Hepatic stellate cell (primary cell): ENCODE results near the gene CAMK2N2.

ENCODE experiments used
- DNase-seq: peaks from one replicate; pipeline ENCODE4 v3.0.0; 2011; ENCODE audit warnings: low spot score

Gene CAMK2N2

DNA sequence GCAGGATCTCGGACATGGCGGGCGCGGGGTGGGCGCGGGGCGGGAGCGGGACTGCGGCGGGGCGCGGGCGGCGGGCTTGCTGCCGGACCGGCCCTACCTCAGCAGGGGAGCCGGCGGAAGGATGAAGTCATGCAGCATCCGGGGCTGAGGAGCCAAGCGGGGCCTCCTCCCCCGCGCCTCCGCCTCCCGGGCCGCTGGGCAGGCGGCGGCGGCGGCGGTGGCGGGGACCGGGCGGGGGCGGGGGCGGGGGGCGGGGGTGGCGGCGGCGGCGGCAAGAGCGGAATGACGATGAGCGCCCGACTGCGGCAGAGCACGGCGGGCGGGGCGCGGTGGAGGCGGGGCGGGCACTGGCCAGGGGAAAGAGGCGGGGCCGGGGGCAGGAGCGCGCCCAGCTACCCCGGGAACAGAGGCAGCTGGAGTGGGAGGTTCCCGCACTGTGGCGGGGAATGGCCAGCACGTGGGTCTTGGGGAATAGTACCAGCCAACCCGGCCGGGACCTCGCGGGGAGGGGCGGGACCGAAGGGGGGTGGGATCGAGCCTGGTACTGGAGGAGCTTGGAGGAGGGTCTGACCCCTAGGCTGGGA lies at the start of gene CAMK2N2:
Gene CAMK2N2 (minus strand): TSS at position 284 of the 584 bp plus-strand sequence. CDS start 268 bp downstream, at position 16.
- peak; percentile 79 for DNase-seq

- no peak for DNase-seq
Observed at GRCh38 chr3:184308744-184309143, 47.4 kb upstream of the CAMK2N2 start.

- no peak for DNase-seq
Observed at GRCh38 chr3:184307915-184308314, 46.6 kb upstream of the CAMK2N2 start.

- no peak for DNase-seq
Observed at GRCh38 chr3:184306341-184306972, 45.1 kb upstream of the CAMK2N2 start.

- no peak for DNase-seq
Observed at GRCh38 chr3:184305577-184305976, 44.2 kb upstream of the CAMK2N2 start.

DNA sequence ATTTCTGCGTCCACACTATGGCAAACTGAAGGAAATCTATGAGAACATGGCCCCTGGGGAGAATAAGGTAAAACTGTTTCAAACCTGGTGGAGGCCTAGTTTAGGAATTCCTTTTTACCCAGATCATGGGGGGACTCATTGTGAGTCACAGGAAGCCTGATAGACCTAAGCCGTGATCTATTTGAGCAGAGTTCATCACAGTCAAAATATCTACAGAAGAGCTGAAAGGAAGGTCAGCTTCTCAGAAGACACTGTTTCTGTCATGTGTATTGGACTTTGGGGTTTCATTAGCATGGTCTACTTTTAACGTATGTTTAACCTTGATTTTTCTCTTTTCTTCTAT lies 39.0 kb upstream of the CAMK2N2 start:
- no peak for DNase-seq

DNA sequence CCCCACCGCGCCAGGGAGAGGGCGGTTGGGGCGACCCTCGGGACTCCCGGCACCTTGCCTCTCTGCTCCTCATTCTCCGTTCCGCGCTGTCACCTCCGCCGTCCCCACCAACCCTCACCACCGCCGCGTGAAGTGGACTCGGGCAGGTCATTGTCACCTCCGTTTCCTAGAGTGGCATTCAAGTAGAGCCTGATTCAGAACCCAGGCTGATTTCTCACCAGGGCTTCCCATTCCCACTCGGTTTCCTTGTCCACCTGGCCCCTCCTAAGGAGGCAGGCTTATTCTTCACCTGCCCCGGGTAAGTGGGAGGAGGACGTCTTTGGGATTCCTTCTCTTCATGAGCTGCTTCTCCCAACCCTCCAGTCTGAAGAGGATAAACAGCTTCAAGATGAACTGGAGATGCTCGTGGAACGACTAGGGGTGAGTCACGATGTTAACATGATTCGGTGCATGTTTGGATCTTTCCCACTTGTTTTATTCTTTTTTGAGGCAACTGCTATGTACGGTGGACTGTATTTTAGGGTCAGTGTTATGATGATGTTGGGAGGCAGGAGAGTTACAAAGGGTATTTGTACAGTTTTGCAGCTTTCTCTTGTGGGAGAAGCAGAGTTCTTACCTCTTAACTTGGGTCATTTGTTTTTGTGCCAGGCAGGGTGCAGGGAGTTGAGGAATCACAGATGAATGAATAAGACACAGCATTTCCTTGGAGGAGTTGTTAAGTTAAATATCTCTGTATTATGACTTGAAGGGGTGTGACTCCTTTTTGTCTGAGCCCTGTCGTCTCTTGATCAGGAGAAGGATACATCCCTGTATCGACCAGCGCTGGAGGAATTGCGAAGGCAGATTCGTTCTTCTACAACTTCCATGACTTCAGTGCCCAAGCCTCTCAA lies 38.4 kb upstream of the CAMK2N2 start:
- no peak for DNase-seq

DNA sequence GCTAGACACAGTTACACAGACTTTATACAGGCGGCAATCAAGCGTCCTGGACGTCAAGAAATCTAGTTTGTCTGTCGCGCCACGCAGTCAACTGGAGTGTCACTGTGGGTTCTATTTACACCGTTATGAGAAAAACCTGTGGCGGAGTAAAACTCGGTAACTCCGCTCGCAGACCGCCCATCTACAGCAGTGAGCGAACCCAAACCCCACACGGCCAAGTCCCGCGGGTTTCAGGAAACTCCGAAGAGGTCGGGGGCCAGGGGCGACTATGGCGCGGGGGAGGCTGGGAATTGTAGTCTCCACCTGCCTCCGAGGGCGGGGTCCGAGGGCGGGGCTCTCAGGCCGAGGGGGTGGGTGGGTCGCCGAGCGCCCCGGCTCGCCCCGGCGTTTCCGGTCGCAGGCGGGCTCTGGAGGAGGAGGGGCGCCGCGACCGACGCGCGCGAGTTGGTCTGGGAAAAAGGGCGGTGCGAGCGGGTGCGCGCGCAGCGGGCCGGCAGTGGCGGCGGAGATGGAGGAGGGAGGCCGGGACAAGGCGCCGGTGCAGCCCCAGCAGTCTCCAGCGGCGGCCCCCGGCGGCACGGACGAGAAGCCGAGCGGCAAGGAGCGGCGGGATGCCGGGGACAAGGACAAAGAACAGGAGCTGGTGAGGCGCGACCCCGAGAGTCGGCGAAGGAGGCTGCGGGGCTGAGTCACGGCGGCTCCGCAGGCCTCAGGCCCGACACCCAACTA lies 37.6 kb upstream of the CAMK2N2 start, which contains the start of gene PSMD2:
Gene PSMD2 (plus strand): TSS at position 483 of the 729 bp plus-strand sequence. CDS start 26 bp downstream, at position 509.
- DNase-seq: peak; percentile 95

DNA sequence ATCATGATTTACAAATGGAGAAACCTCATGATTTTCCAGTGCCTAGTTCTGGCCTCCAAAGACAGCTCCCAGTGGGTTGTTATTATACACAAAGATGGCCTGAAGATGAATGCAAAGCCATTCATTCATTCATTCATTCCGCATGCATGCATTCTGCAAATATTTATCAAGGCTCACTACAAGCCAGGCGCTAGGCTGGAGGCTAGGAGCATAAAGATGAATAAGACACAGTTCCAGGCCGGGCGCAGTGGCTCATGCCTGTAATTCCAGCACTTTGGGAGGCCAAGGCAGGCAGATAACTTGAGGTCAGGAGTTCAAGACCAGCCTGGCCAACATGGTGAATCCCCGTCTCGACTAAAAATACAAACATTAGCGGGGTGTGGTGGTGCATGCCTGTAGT lies 35.3 kb upstream of the CAMK2N2 start:
- DNase-seq: no peak

- no peak for DNase-seq
Observed at GRCh38 chr3:184295771-184296170, 34.4 kb upstream of the CAMK2N2 start.

- DNase-seq: no peak
Observed at GRCh38 chr3:184291738-184292445, 30.5 kb upstream of the CAMK2N2 start.

DNA sequence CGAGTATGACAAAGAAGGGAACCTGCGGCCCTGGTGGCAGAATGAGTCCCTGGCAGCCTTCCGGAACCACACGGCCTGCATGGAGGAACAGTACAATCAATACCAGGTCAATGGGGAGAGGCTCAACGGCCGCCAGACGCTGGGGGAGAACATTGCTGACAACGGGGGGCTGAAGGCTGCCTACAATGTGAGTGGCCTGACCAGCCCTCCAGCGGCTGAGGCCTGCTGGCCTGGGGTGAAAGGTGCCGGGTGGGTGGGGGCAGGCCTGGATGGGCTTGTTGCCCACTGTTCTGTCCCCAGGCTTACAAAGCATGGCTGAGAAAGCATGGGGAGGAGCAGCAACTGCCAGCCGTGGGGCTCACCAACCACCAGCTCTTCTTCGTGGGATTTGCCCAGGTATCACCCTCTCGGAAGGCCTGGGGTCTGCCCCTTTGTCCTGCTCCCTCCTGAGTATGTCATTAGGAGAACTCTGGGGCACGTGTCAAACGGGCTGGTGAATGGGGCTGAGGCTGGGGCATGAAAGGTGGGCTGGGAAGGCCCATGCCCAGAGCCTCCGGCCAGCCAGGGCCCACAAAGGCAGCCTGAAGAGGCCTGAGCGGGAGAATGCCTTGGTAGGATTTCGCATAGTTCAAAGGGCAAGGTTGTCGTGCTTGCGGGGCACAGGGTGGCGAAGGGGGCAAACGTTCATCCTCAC lies 29.8 kb upstream of the CAMK2N2 start:
- no peak for DNase-seq

GRCh38 chr3:184290331-184290730 lies 29.0 kb upstream of the CAMK2N2 start:
- no peak for DNase-seq

- DNase-seq: peak; percentile 68
Observed at GRCh38 chr3:184289426-184289938, 28.1 kb upstream of the CAMK2N2 start.

DNA sequence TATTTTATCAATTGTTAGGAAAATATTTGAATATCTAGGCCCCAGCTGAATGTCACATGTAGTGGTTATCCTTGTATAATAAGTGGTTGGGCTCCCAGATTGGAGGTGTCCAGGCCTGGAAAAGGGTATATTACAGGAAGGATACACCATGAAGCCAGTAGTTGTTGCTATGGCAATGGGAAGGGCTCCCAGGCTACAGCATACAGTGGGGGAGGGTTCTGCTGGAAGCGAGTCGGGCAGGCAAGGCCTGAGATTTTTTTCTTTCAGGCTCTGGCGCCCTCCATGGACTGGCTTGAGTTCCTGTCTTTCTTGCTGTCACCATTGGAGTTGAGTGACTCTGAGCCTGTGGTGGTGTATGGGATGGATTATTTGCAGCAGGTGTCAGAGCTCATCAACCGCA lies 23.3 kb upstream of the CAMK2N2 start:
- peak; percentile 91 for DNase-seq

- DNase-seq: no peak
Observed at GRCh38 chr3:184283681-184284080, 22.3 kb upstream of the CAMK2N2 start.

GRCh38 chr3:184282941-184283340 lies 21.6 kb upstream of the CAMK2N2 start:
- DNase-seq: no peak

GRCh38 chr3:184277366-184277765 lies 16.0 kb upstream of the CAMK2N2 start:
- DNase-seq: no peak

DNA sequence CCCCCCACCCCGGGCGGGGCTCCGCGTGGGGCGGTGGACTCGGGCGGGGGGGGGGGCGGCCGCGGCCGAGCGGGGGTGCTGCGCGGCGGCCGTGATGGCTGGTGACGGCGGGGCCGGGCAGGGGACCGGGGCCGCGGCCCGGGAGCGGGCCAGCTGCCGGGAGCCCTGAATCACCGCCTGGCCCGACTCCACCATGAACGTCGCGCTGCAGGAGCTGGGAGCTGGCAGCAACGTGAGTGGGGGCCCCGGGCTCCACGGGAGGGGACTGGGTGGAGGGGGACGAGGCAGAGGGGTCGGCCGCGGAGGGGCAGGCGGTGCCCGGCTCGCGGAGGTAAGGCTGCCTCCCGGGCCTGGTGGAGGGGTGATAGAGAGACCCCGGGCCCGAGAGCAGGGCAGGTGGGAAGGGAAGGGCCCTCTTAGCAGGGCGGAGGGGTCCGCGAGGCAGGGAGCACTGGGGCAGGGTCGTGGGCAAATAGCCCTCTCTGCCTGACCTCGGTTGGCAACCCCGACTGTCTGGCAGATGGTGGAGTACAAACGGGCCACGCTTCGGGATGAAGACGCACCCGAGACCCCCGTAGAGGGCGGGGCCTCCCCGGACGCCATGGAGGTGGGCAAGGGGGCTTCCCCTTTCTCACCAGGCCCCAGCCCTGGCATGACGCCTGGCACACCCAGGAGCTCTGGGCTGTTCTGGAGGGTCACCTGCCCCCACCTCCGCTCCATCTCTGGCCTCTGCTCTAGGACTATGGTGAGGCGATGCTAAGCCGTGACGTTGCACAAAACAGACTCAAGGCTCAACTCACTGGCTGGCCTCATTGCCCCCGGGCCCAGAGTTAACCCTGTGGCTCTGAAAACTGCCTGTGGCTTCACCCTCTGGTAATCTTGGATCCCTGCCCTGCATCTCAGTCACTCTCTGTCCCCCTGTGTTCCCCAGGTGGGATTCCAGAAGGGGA lies 14.9 kb upstream of the CAMK2N2 start, which contains the start of gene ECE2:
Gene ECE2 (plus strand): TSS at position 62 of the 950 bp plus-strand sequence. CDS start 132 bp downstream, at position 194.
- peak; percentile 32 for DNase-seq

GRCh38 chr3:184275381-184275701 lies 14.0 kb upstream of the CAMK2N2 start:
- DNase-seq: no peak
